GM23338 (cell line): ENCODE data around the gene SEZ6L. TPM values are rescaled to one million over a fixed set of nuclear protein-coding genes. Genes with fewer than 3 reads are reported as not detected.

Experiments used
- ATAC-seq: fragments of 200-7000 bp; cut with Tn5 transposase; 3 replicates; pipeline ENCODE4 v1.9.1; 2020
- DNase-seq: peaks from one replicate; pipeline ENCODE4 v3.0.0-alpha.2; 2015; ENCODE audit warnings: low spot score
- H2AFZ ChIP-seq: fragments of 200-600 bp; sonication (generic); 2 replicates; pipeline ENCODE4 v1.8.0; 2016; ENCODE audit warnings: antibody characterized with exemption, mild to moderate bottlenecking, moderate library complexity
- H3F3A ChIP-seq: fragments of 200-600 bp; sonication (generic); replicated peaks from 2 replicates; pipeline ENCODE4 v1.8.0; 2017; ENCODE audit warnings: antibody characterized with exemption, mixed run types, low read depth
- H3K27ac ChIP-seq: fragments of 200-600 bp; sonication (generic); 2 replicates; pipeline ENCODE4 v1.6.1; 2016; ENCODE audit warnings: low read depth
- H3K27me3 ChIP-seq: fragments of 200-600 bp; sonication (generic); 2 replicates; pipeline ENCODE4 v1.8.0; 2016; ENCODE audit warnings: mild to moderate bottlenecking, mixed run types, moderate library complexity; ENCODE audit not compliant: insufficient read depth
- H3K36me3 ChIP-seq: fragments of 200-600 bp; sonication (generic); 2 replicates; pipeline ENCODE4 v1.8.0; 2016; ENCODE audit warnings: mild to moderate bottlenecking; ENCODE audit not compliant: insufficient read depth
- H3K4me1 ChIP-seq: fragments of 200-600 bp; sonication (generic); 2 replicates; pipeline ENCODE4 v1.8.0; 2016; ENCODE audit warnings: mild to moderate bottlenecking, moderate library complexity; ENCODE audit not compliant: insufficient read depth
- H3K4me2 ChIP-seq: fragments of 200-600 bp; sonication (generic); 2 replicates; pipeline ENCODE4 v1.7.1; 2017; ENCODE audit warnings: mixed run types
- H3K4me3 ChIP-seq: fragments of 200-600 bp; sonication (generic); 2 replicates; pipeline ENCODE4 v1.6.1; 2016; ENCODE audit warnings: mixed run types
- H3K79me2 ChIP-seq: fragments of 200-600 bp; sonication (generic); replicated peaks from 2 replicates; pipeline ENCODE4 v1.8.0; 2017; ENCODE audit warnings: mild to moderate bottlenecking; ENCODE audit not compliant: insufficient read depth
- H3K9me2 ChIP-seq: fragments of 200-600 bp; sonication (generic); 2 replicates; pipeline ENCODE4 v1.8.0; 2017; ENCODE audit not compliant: insufficient read depth
- H4K20me1 ChIP-seq: fragments of 200-600 bp; sonication (generic); replicated peaks from 2 replicates; pipeline ENCODE4 v1.8.0; 2017; ENCODE audit warnings: mild to moderate bottlenecking; ENCODE audit not compliant: insufficient read depth
- H3K27ac Mint-ChIP-seq: 2 replicates; pipeline ENCODE4 v1.8.0; 2020; ENCODE audit warnings: inconsistent platforms, mild to moderate bottlenecking, moderate library complexity, mixed read lengths
- H3K27me3 Mint-ChIP-seq: 3 replicates; pipeline ENCODE4 v1.8.0; 2022; ENCODE audit warnings: low read depth, mild to moderate bottlenecking, moderate library complexity, mixed read lengths, inconsistent platforms; ENCODE audit not compliant: insufficient read depth, poor library complexity
- H3K36me3 Mint-ChIP-seq: 3 replicates; pipeline ENCODE4 v1.8.0; 2021; ENCODE audit warnings: low read depth, mild to moderate bottlenecking, inconsistent platforms, moderate library complexity, mixed read lengths
- H3K4me1 Mint-ChIP-seq: 3 replicates; pipeline ENCODE4 v1.8.0; 2020; ENCODE audit warnings: mild to moderate bottlenecking, inconsistent platforms, mixed read lengths
- H3K4me3 Mint-ChIP-seq: 3 replicates; pipeline ENCODE4 v1.8.0; 2021; ENCODE audit warnings: moderate library complexity, mild to moderate bottlenecking, inconsistent platforms, mixed read lengths
- H3K9me3 Mint-ChIP-seq: 3 replicates; pipeline ENCODE4 v1.8.0; 2020; ENCODE audit warnings: moderate library complexity, mild to moderate bottlenecking, inconsistent platforms, mixed read lengths
- CREB1 ChIP-seq: fragments of 250-450 bp; sonication (Bioruptor Pico); IDR thresholded peaks from 2 replicates; pipeline ENCODE4 v1.5.0; 2020; ENCODE audit warnings: low read depth, mild to moderate bottlenecking, moderate library complexity
- NANOG ChIP-seq: IDR thresholded peaks from 2 replicates; pipeline ENCODE4 v1.6.1; 2016; ENCODE audit warnings: antibody characterized with exemption, borderline replicate concordance
- POLR2AphosphoS5 ChIP-seq: IDR thresholded peaks from 2 replicates; pipeline ENCODE4 v1.6.1; 2016; ENCODE audit warnings: antibody characterized with exemption, low read depth
- STAT1 ChIP-seq: IDR thresholded peaks from one replicate; pipeline ENCODE4 v1.6.1; 2016; ENCODE audit warnings: antibody characterized with exemption; ENCODE audit not compliant: unreplicated experiment
- ZNF114 ChIP-seq: fragments of 250-450 bp; sonication (Bioruptor Pico); IDR thresholded peaks from 2 replicates; pipeline ENCODE4 v1.5.0; 2020; ENCODE audit warnings: mild to moderate bottlenecking, moderate library complexity
- ZNF462 ChIP-seq: fragments of 250-450 bp; sonication (Bioruptor Pico); IDR thresholded peaks from 2 replicates; pipeline ENCODE4 v1.5.0; 2020; ENCODE audit warnings: mild to moderate bottlenecking, moderate library complexity
- polyA plus RNA-seq: library from polyadenylated mRNA; unstranded; fragments of >200 nt; fragmentation: Nextera tagmentation; extraction: Ambion mirVana; gene quantifications from 2 replicates; pipeline ENCODE4 v1.2.1, GENCODE V29; 2016
- total RNA-seq: library from RNA; depleted of rRNA; stranded (reverse); fragments of >200 nt; shearing (Covaris generic); gene quantifications from 2 replicates; pipeline ENCODE4 v1.2.3, GENCODE V29; 2014
- TF ChIP-seq, protein P1 (sequence below), 2 experiments: fragments of 200-600 bp in 1 of 2; sonication (generic) in 1 of 2; conservative IDR thresholded peaks; 2 replicates each; pipeline versions ENCODE4 v1.5.1 to v1.6.1; 2016 to 2017; ENCODE audit warnings: antibody characterized with exemption in 2 of 2, low read depth in 2 of 2, mild to moderate bottlenecking in 2 of 2, moderate library complexity in 1 of 2

The SEZ6L gene
- total and polyA plus RNA-seq, 2 experiments from 2014 or later, result 0.13 to 0.24 TPM

DNA sequence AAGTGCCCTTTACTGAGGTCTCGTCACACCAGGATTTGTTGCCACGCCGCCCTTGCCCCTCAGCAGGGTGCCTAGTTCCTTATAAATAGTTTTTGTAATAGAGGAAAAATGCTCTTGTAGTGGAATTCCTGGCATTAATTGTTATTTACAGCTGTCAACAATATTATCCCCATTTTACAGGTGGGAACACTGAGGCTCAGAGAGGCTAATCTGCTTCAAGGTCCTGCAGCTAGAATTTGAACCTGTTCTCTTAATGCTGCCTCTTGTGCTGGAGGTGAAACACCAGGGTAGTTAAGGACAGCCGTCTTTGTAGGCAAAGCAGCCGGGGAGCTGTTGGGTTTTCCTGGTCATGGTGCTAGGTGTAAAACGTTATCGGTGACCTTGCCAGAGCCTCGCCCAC lies 159.0 kb downstream of the SEZ6L start (continued):
- TF ChIP-seq, protein P1, sequence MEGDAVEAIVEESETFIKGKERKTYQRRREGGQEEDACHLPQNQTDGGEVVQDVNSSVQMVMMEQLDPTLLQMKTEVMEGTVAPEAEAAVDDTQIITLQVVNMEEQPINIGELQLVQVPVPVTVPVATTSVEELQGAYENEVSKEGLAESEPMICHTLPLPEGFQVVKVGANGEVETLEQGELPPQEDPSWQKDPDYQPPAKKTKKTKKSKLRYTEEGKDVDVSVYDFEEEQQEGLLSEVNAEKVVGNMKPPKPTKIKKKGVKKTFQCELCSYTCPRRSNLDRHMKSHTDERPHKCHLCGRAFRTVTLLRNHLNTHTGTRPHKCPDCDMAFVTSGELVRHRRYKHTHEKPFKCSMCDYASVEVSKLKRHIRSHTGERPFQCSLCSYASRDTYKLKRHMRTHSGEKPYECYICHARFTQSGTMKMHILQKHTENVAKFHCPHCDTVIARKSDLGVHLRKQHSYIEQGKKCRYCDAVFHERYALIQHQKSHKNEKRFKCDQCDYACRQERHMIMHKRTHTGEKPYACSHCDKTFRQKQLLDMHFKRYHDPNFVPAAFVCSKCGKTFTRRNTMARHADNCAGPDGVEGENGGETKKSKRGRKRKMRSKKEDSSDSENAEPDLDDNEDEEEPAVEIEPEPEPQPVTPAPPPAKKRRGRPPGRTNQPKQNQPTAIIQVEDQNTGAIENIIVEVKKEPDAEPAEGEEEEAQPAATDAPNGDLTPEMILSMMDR (conservative IDR thresholded peaks at IDR 0.05; ENCODE audit: low read depth in 2 of 2), result no peak
- TF ChIP-seq STAT1 (no peak), CREB1 (no peak), POLR2AphosphoS5 (no peak)

- H3K4me2 ChIP-seq, result no peak overlapping the region
- Mint-ChIP-seq H3K9me3 (no peaks in the 10 kb centered on the region; the same call in 2 of the 3 replicates), H3K4me1 (no peaks in the 10 kb centered on the region), H3K36me3 (no peaks in the 10 kb centered on the region), H3K4me3 (no peak overlapping the region), H3K27me3 (peaks cover 2% of the 10 kb centered on the region), H3K27ac (no peak overlapping the region)
- H3K79me2 ChIP-seq, result no peaks in the 10 kb centered on the region
- H3K9me2 ChIP-seq, result no peaks in the 10 kb centered on the region
- no peak overlapping the region for H3K27ac ChIP-seq
- H2AFZ ChIP-seq, result no peak overlapping the region
- H3K27me3 ChIP-seq, result 0 out of 2 replicates have a peak, but pooled peaks cover 2% of the 10 kb centered on the region
- H3K36me3 ChIP-seq, result no peaks in the 10 kb centered on the region
- H3F3A ChIP-seq, result no peaks in the 10 kb centered on the region
- ATAC-seq (peak; percentile 95), DNase-seq (peak; percentile 90)
- no peaks in the 10 kb centered on the region for H3K4me1 ChIP-seq
- no peak overlapping the region for H3K4me3 ChIP-seq
- TF ChIP-seq ZNF462 (CRISPR knock-in tag), result no peak
- TF ChIP-seq, protein P1 (conservative IDR thresholded peaks at IDR 0.05; ENCODE audit: low read depth in 2 of 2), result peak; percentile 96 to 99
- TF ChIP-seq NANOG, result no peak
- TF ChIP-seq CREB1, result peak; percentile 51
- no peak for TF ChIP-seq ZNF114 (CRISPR knock-in tag)
- H4K20me1 ChIP-seq, result no peaks in the 10 kb centered on the region
Observed at GRCh38 chr22:26330971-26331625, 161.8 kb downstream of the SEZ6L start.
